Mucosa of descending colon (tissue), 3 donors: ENCODE data around the gene OR2V2. TPM values are rescaled to one million over a fixed set of nuclear protein-coding genes. Genes with fewer than 3 reads are reported as not detected.

Experiments used
- ATAC-seq: fragments of 200-7000 bp; cut with Tn5 transposase; one replicate; pipeline ENCODE4 v1.9.1; 2020; ENCODE audit warnings: mild to moderate bottlenecking, moderate library complexity
- DNase-seq, 3 donors: peaks; one replicate each; pipeline ENCODE4 v3.0.0-alpha.2; 2020
- H3K36me3 ChIP-seq: fragments of 200-600 bp; one replicate; pipeline ENCODE4 v1.8.0; 2021; ENCODE audit warnings: low read depth, mild to moderate bottlenecking
- H3K4me1 ChIP-seq: fragments of 200-600 bp; one replicate; pipeline ENCODE4 v1.8.0; 2021; ENCODE audit warnings: low read depth, mild to moderate bottlenecking
- H3K4me3 ChIP-seq: fragments of 200-600 bp; one replicate; pipeline ENCODE4 v1.8.0; 2021; ENCODE audit warnings: mild to moderate bottlenecking
- H3K9me3 ChIP-seq: fragments of 200-600 bp; one replicate; pipeline ENCODE4 v1.8.0; 2021; ENCODE audit warnings: mild to moderate bottlenecking
- intact Hi-C, 2 donors: fragments of 100-400 bp; cut with DNase I in 1 of 2; cut with micrococcal nuclease in 1 of 2; formaldehyde crosslinking; loops; one replicate each; pipeline versions ENCODE4 v1.11.0 to v1.11.1; 2022; cut with DNase I, micrococcal nuclease
- total RNA-seq, 3 donors: library from RNA; stranded (reverse); fragmentation: NEBNext Ultra II Directional in 2 of 3; extraction: Animal tissue kit (Norgen Biotek cat#: 25700) in 2 of 3; gene quantifications; one replicate each; pipeline versions ENCODE4 v1.2.1 to v1.2.4, GENCODE V29; 2021 to 2023
- TF ChIP-seq, protein P1 (sequence below): fragments of 200-600 bp; IDR thresholded peaks from one replicate; pipeline ENCODE4 v1.8.0; 2022; ENCODE audit warnings: antibody characterized with exemption, mild to moderate bottlenecking
- donor health status: DM: no; HTN: no; CAD: no; lungs with moderate emphysema.
- donor health status: DM: no; HTN: no; CAD: no.
- donor health status: DM: no; HTN: yes; CAD: no.

Gene OR2V2
- total RNA-seq, 3 donors from 2014 or later: not detected

DNA sequence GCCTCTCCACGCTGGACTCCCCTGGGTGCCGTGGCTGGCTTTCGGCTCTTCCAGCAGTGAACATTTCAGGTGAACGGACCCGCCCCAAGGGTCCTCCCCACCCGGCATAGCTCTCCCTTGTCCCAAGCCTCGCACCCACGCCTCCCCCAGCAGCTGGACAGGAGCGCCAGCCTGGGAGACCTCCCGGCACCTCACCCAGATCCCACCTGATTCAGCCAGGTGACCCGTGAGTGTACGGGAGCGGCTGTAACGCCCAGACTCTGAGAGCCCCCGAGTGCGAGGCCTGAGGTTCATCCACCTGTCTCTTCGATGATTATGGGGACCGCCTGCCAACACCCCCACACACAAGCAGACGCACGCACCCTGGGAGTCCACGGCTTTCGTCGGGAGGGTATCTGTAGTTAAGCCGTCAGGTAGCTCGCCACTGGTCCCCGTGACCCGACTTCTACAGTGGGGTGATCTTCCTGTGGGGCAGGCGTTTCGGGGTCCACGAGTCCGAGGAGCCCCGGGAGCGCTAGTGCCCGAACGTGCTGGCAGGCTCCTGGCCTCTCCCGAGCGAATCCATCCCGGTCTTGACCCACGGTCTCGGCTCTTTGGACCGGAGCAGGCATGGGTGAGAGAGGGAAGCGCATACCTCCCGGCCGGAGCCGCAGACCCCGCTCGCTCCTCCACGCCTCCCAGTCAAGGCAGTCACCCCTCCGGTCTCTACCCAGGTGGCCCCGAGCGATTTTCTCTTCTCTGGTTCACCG, 42.8 kb downstream of the OR2V2 start:
- H3K4me3 ChIP-seq: peak overlapping the region; percentile 51
- no peaks in the 10 kb centered on the region for H3K36me3 ChIP-seq
- H3K9me3 ChIP-seq: no peaks in the 10 kb centered on the region
- TF ChIP-seq, protein P1, sequence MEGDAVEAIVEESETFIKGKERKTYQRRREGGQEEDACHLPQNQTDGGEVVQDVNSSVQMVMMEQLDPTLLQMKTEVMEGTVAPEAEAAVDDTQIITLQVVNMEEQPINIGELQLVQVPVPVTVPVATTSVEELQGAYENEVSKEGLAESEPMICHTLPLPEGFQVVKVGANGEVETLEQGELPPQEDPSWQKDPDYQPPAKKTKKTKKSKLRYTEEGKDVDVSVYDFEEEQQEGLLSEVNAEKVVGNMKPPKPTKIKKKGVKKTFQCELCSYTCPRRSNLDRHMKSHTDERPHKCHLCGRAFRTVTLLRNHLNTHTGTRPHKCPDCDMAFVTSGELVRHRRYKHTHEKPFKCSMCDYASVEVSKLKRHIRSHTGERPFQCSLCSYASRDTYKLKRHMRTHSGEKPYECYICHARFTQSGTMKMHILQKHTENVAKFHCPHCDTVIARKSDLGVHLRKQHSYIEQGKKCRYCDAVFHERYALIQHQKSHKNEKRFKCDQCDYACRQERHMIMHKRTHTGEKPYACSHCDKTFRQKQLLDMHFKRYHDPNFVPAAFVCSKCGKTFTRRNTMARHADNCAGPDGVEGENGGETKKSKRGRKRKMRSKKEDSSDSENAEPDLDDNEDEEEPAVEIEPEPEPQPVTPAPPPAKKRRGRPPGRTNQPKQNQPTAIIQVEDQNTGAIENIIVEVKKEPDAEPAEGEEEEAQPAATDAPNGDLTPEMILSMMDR: no peak
- DNase-seq: peak in 2 of 3 donors; percentile 50 to 64
- H3K4me1 ChIP-seq: no peaks in the 10 kb centered on the region
- intact Hi-C loops: loop anchor here in 1 of 2 donors (2.0 kb wide), 1 partner anchor 33 kb away; the partner anchor contains the start of gene TRIM41
- ATAC-seq: no peak

DNA sequence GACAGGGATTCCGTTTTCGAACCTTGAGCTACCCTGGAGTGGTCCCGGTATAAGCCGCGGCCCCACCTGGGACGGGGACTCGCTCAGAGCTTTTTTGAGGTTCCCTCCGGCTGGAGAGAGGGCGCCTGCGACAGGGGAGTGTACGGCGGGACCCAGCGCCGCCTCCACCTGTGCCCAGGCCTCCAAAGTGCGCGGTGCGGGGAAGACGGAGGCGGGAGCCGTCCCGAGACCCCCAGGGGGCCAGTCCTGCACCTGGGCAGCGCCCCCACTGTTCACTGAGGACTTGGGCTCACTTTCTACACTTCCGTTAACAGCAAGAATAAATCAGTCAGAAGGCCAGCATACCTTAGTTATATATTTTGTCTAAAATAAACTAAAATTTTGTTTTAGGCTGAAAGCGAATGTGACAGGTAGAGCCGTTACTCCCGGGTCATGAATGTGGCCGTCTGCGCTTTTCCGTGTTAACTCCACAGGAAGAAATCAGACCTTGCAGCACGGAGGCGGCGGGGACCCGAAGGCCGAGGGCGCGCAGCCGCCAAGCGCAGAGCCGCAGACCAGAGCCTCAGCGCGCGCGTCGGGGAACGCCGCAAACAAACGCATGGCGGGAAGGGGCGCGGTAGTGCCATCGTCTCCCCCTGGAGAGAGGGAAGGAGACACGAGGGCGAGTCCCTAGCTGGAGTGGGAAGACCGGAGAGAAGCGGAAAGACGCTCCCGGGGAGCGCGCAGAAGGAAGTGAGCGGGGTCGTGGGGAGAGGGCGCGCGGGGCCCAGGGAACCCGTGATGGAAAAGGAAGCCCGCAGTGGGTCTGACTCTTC, 43.5 kb downstream of the OR2V2 start:
- Histone ChIP-seq H3K4me1 (no peaks in the 10 kb centered on the region), H3K9me3 (no peaks in the 10 kb centered on the region), H3K4me3 (peak overlapping the region; percentile 40), H3K36me3 (no peaks in the 10 kb centered on the region)
- DNase-seq: peak; percentile 62 to 76 (median 76)
- intact Hi-C loops: no loop called here
- TF ChIP-seq, protein P1: no peak
- ATAC-seq: peak; percentile 13

DNA sequence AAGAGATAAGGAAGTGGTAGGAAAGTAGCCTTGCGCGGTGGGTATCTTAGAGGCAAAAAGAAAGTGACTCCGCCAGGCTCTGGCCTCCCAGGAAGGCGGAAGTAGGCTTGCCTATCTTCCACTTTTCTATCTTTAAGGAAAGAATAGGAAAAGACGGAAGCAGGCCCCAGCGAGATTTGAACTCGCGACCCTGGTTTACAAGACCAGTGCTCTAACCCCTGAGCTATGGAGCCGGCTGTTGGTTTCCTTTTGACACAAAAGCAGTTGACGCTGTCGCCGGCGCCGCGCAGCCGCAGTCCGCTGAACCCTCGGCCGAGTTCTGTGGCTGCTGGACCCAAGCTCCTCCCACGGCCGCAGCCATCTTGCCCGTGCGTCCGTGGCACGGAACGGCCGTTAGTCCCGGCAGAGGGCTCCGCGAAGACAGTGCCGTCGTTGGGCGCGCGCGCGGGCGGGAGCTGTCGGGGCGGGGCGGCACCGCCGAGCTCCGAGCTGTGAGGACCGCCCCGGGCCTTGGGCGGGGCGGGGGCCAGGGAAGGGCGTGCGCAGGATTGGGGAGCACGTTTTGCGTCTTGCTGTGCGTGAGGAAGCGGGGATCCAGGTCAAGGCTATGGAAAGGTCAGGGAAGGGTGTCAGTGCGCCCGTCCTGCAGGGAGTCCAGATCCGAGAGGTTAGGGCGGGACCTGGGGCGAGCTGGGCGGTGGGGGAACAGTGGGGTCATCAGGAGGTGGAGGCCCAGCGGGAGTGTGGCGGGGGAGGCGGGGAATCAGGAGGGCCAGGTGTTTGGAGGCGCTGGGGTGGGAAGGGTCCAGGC, 44.3 kb downstream of the OR2V2 start:
- H3K9me3 ChIP-seq: no peaks in the 10 kb centered on the region
- DNase-seq: peak; percentile 95 to 98 (median 96)
- ATAC-seq: peak; percentile 83
- TF ChIP-seq, protein P1: no peak
- H3K36me3 ChIP-seq: no peaks in the 10 kb centered on the region
- no peaks in the 10 kb centered on the region for H3K4me1 ChIP-seq
- intact Hi-C loops: no loop called here
- H3K4me3 ChIP-seq: peak overlapping the region; percentile 40

DNA sequence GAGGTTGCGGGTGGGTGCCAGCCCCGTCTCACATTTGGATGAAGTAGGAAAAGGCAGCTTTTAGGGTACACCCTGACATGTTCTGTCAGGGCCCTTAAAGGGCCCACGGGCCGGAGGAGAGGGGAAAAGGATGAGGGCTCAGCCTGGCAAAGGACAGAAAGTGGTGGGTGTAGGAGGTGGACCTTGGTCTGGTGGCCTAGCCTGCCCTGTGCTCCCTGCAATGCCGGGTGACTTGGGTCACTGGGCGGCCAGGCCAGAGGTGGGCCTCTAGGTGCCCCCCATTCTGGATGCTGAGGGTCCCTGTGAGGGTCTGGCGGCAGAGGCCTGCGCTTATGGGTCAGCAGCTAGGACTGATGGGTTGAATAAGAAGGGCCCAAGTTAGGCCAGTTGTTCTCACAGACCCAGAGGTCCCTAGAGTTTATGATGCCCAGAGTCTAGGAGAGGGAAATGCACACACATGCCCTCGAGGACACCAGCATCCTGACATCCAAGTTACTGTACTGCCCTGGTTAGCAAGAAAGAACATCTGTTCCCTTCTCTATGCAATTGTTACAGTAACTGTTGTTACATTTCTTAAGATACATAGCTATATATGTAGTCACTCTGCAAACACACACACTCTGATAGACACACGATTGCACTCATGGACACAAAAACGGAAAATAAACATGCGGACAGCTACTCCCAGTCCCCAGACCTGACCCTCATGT, 45.1 kb downstream of the OR2V2 start:
- Histone ChIP-seq H3K4me3 (peak overlapping the region; percentile 40), H3K36me3 (no peaks in the 10 kb centered on the region), H3K9me3 (no peaks in the 10 kb centered on the region), H3K4me1 (no peaks in the 10 kb centered on the region)
- DNase-seq (peak in 1 of 3 donors; percentile 58), ATAC-seq (no peak)
- TF ChIP-seq, protein P1: no peak
- intact Hi-C loops: no loop called here

DNA sequence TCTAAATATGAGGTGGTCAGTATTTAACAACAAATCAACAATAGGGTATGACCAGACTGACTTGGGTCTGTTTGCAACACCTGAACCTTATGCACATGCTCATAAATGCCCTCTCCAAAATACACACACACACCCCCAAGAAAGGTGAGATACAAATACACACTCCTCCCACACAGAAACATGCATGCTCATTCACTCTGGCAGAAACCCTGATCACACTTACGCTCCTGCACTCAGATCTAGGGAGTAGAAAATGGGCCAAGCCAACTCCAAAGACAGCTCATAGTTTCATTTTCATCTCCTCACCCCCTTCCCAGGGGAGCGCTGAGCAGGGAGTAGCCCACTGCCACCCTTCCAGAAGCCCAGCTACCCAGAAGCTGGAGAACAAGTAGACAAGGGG, 46.3 kb downstream of the OR2V2 start:
- ATAC-seq (no peak), DNase-seq (no peak)
- Histone ChIP-seq H3K4me1 (no peaks in the 10 kb centered on the region), H3K36me3 (no peaks in the 10 kb centered on the region), H3K9me3 (no peaks in the 10 kb centered on the region), H3K4me3 (no peak overlapping the region)
- intact Hi-C loops: no loop called here
- TF ChIP-seq, protein P1: no peak
